Sigmoid colon (tissue), 4 donors: Measurements from ENCODE around the gene TMOD3.

Experiments used
- EP300 ChIP-seq, 4 donors: sonication (generic); formaldehyde crosslinking; IDR thresholded peaks; one replicate each; pipeline ENCODE4 v1.6.1; 2017; ENCODE audit warnings: antibody characterized with exemption in 4 of 4
- POLR2A ChIP-seq, 2 donors: fragments of 450-650 bp; IDR thresholded peaks; one replicate each; pipeline ENCODE4 v1.6.1; 2016; ENCODE audit warnings: antibody characterized with exemption in 2 of 2, mild to moderate bottlenecking in 2 of 2, moderate library complexity in 2 of 2
- TF ChIP-seq, protein P1 (sequence below), 4 experiments: fragments of 450-650 bp in 3 of 4; fragments of 200-600 bp in 1 of 4; IDR thresholded peaks; one replicate each; pipeline ENCODE4 v1.5.1; 2016 to 2019; ENCODE audit warnings: antibody characterized with exemption in 4 of 4, mild to moderate bottlenecking in 3 of 4, moderate library complexity in 2 of 4

GRCh38 chr15:51876169-51876568 lies 46.7 kb downstream of the TMOD3 start:
- no peak for TF ChIP-seq POLR2A (IDR thresholded peaks at IDR 0.05)
- TF ChIP-seq, protein P1, sequence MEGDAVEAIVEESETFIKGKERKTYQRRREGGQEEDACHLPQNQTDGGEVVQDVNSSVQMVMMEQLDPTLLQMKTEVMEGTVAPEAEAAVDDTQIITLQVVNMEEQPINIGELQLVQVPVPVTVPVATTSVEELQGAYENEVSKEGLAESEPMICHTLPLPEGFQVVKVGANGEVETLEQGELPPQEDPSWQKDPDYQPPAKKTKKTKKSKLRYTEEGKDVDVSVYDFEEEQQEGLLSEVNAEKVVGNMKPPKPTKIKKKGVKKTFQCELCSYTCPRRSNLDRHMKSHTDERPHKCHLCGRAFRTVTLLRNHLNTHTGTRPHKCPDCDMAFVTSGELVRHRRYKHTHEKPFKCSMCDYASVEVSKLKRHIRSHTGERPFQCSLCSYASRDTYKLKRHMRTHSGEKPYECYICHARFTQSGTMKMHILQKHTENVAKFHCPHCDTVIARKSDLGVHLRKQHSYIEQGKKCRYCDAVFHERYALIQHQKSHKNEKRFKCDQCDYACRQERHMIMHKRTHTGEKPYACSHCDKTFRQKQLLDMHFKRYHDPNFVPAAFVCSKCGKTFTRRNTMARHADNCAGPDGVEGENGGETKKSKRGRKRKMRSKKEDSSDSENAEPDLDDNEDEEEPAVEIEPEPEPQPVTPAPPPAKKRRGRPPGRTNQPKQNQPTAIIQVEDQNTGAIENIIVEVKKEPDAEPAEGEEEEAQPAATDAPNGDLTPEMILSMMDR (IDR thresholded peaks at IDR 0.05) = no peak
- no peak for TF ChIP-seq EP300 (IDR thresholded peaks at IDR 0.05)
